PC-9 (cell line): ENCODE measurements around the gene ZNF493.

ENCODE experiments used
- CTCF ChIP-seq: fragments of 200-600 bp; sonication (generic); conservative IDR thresholded peaks from 2 replicates; pipeline ENCODE4 v1.6.1; 2017; ENCODE audit warnings: mixed run types, antibody characterized with exemption, mild to moderate bottlenecking, moderate library complexity
- EZH2 ChIP-seq: fragments of 200-600 bp; sonication (generic); IDR thresholded peaks from 2 replicates; pipeline ENCODE4 v1.8.0; 2017; ENCODE audit warnings: antibody characterized with exemption, low read depth

- TF ChIP-seq EZH2 (no peak), CTCF (no peak)
These were observed 25.3 kb downstream of the ZNF493 start for GRCh38 chr19:21422244-21422643.
